HG03558 (cell line): Measurements from ENCODE around the gene SPAAR.

Source experiments
- ATAC-seq: cut with Tn5 transposase; IDR thresholded peaks from one replicate; pipeline ENCODE4 v1.9.1; 2021; ENCODE audit warnings: moderate number of reproducible peaks; ENCODE audit not compliant: unreplicated experiment; ENCODE audit errors: extremely low read depth

The SPAAR gene

DNA sequence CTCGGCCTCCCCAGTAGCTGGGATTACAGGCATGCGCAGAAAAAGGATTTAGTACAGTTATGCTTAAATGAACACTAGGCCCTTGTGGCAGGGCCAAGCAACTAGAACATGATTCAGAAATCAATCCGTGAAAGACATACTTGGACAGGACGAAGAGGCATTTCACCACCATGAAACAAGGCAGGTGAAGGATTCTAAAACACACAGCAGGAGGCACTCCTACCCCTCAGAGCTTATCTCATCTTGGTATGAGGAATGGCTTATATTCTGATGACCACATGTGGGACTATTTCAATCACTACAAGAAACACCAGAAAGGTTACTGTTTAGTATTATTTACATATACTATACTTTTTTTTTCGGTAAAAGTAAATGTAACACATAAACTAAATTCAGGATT is 33.0 kb downstream of the SPAAR start:
- ATAC-seq: no peak

DNA sequence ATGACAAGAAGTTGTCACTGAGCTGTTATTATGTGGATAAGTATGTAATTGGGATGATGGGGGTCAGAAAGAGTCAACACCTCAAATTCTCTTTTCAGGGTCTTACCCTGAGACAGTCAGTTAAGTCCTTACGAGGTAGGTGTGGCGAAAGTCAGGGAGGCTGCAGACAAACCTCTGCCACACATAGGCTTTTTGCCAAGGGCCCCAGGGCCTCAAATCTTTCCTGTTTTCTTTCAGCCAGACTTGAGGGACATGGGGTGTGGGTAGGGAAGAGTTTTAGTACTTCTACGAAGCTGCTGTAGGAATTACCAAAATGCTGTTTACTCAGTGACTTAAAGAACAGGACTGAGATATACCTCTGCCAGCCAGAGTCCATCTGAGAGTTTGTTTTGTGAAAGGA is 34.9 kb downstream of the SPAAR start:
- ATAC-seq: no peak

GRCh38 chr9:35944841-35945240 is 35.6 kb downstream of the SPAAR start:
- no peak for ATAC-seq

GRCh38 chr9:35945341-35946018 is 36.2 kb downstream of the SPAAR start:
- no peak for ATAC-seq

DNA sequence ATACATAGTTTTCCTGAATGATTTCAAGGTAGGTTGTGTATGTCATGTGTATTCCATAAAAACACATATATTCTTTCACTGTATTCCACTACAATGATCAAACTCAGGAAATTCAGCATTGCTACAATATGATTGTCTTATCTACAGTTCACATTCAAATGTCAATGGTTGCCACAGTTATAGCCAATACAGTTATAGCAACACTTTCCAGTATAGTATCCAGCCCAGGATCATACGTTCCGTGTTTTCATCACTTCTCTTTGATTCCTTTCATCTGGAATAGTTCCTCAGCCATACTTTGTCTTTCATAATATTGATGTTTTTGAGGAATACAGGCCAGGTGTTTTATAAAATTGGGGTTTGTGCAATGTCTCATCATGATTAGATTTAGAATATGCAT is 39.2 kb downstream of the SPAAR start:
- no peak for ATAC-seq

GRCh38 chr9:35948901-35949318 is 39.6 kb downstream of the SPAAR start:
- no peak for ATAC-seq

DNA sequence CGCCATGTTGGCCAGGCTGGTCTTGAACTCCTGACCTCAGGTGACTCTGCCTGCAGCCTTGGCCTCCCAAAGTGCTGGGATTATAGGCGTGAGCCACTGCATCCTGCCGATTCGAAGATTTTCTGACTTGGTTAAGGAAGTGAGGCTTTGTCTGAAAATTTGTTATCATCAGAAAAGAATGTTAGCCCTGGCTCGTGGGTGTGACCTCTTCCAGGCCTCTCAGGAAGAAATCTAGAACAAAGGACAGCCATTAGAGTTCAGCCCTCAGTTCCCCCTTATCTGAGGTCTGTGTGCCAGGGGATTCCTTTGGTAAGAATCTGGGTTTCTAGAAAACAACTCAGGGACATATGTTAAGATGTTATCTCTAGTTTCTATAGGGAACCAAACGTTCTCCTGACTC is 42.4 kb downstream of the SPAAR start:
- ATAC-seq: no peak

DNA sequence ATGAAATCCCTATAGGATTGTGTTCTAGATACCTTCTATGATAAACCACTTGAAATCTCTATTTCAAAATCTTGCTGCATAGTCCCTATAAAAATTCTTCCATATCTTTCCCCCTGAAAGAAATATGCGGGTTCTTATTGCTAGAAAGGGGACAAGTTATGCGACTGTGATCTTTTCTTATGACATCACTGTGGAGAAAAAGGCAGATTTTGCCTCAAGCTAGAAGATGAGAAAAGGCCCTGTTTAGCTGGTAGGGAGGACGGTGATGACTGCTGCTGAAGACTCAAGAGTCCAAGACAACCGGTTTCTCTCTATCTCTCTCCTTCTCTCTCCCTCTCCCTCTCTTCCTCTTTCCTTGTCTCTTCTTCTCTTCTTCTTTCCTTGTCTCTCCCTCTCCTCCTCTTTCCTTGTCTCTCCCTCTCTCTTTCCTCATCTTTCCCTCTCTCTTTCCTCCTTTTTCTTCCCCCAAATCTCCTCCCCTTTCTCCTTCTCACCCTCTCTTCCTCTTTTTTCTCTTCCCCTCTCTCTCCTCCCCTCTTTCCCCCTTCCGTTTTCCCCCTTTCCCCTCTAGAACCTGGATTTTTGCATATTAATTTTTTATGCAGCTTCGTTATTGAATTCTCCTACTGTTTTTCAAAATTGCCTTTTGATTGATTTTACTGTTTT is 43.4 kb downstream of the SPAAR start:
- no peak for ATAC-seq

DNA sequence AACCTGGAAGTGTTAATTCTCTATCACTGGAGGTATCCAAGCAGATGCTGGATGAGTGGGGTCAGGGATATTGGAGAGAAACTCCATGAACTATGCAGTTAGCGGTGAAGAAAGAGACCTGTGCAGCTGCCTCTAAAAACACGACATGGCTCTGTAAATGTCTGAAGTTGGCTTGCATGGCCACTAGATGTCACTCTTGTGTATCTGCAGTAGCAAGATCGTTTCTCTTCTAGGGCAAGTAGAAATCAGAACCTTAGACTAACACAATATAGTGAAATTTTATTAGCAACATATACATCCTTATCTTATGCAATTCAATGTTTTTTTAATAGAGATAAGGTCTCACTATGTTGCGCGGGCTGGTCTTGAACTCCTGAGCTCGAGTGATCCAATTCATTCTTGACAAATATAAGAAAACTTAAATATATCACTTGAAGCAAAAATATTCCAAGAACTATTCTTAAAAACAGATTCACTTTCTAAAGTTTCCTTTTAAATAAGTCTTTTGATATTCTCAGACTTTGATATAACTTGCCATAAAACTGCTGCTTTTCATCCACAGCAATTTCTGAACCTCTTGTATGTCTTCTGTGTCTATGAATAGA is 45.8 kb downstream of the SPAAR start:
- ATAC-seq: no peak

- no peak for ATAC-seq
These were observed 47.4 kb downstream of the SPAAR start for GRCh38 chr9:35956651-35957050.

GRCh38 chr9:35958104-35958837 is 49.0 kb downstream of the SPAAR start, which contains the start of gene OR2S2:
TSS of gene OR2S2 (minus strand) at chr9:35958154. CDS start at chr9:35958098, 56 bp downstream.
- no peak for ATAC-seq

DNA sequence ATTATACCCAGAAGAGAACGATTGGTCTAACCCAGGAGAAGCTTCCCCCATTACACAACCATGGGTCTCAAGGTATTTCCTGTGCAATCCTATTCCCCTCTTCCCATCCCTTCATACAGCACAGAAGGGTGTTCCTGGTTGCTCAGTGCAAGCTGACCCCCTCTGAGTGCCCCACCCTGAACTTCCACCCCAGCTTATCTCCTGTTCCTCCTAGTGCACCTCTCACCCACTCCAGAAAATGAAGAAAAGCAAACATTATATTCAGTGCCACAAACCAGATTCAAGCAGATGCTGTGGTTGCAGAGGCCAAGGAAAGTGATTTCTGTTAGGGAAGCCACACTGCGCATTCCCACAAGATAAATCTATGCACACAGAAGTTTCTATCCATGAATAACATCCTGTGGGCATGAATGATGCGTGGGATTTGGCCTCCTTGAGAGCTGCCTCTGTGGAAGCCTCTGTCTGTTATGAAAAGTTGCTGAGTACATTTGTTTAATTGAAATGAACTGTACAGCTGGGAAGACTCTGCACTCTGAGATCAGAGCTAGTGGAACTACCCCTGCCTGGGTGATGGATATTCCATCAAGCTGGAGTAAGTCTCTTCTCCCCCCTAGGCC is 50.9 kb downstream of the SPAAR start:
- ATAC-seq: no peak
